Measurements from ENCODE around the gene FSCN2. TPM values are rescaled to one million over a fixed set of nuclear protein-coding genes. Genes with fewer than 3 reads are reported as not detected.

FSCN2 gene
- total RNA-seq, 3 donors from 2014 or later (not counting 1 experiment from before 2014, with no cell fraction given): 0.26 to 2.6 (median 1.0) TPM

GRCh38 chr17:81537343-81537855, 9.2 kb downstream of the FSCN2 start:
- no peak for TF ChIP-seq CTCF (IDR thresholded peaks at IDR 0.05)
- Histone ChIP-seq H3K27ac (ENCODE audit: low read length) (no peak overlapping the region), H3K27me3 (ENCODE audit: control insufficient read depth, insufficient read depth, low read length) (peaks cover 19% of the 10 kb centered on the region), H3K4me1 (ENCODE audit: control insufficient read depth, insufficient read depth, low read length) (peaks cover 39% of the 10 kb centered on the region), H3K9me3 (ENCODE audit: control insufficient read depth, insufficient read depth, low read length) (no peaks in the 10 kb centered on the region), H3K4me3 (ENCODE audit: low read length) (no peak overlapping the region), H3K36me3 (ENCODE audit: control insufficient read depth, insufficient read depth, low read length) (peaks cover 10% of the 10 kb centered on the region)
- Mint-ChIP-seq H3K27ac (no peak overlapping the region), H3K27me3 (ENCODE audit: low read depth in 2 of 2) (peaks cover 0 to 15% of the 10 kb centered on the region in 2 donors), H3K4me3 (no peak overlapping the region), H3K36me3 (no peaks in the 10 kb centered on the region), H3K9me3 (no peaks in the 10 kb centered on the region), H3K4me1 (peaks cover 0 to 12% of the 10 kb centered on the region in 2 donors)
- intact Hi-C loops (cut with micrococcal nuclease): no loop called here
- 21% methylated on average over 14 of the region's 17 CpGs for WGBS (ENCODE audit: insufficient coverage)
- ATAC-seq (peak in 2 of 3 donors; percentile 39 to 51), DNase-seq (peak in 1 of 2 donors; percentile 64)

- no peaks in the 10 kb centered on the region for H3K9me3 Mint-ChIP-seq
- 89% methylated on average over 26 of the region's 26 CpGs for WGBS (ENCODE audit: insufficient coverage)
- no peak overlapping the region for H3K27ac ChIP-seq (ENCODE audit: low read length)
- peaks cover 16% of the 10 kb centered on the region for H3K36me3 ChIP-seq (ENCODE audit: control insufficient read depth, insufficient read depth, low read length)
- H3K27ac Mint-ChIP-seq: no peak overlapping the region
- H3K9me3 ChIP-seq (ENCODE audit: control insufficient read depth, insufficient read depth, low read length): no peaks in the 10 kb centered on the region
- DNase-seq (no peak), ATAC-seq (no peak)
- intact Hi-C loops (cut with micrococcal nuclease): no loop called here
- no peak overlapping the region for H3K4me3 Mint-ChIP-seq
- H3K4me1 ChIP-seq (ENCODE audit: control insufficient read depth, insufficient read depth, low read length): peaks cover 37% of the 10 kb centered on the region
- H3K4me3 ChIP-seq (ENCODE audit: low read length): no peak overlapping the region
- H3K27me3 Mint-ChIP-seq (ENCODE audit: low read depth in 2 of 2): peaks cover 0 to 15% of the 10 kb centered on the region in 2 donors
- H3K4me1 Mint-ChIP-seq: peaks cover 0 to 12% of the 10 kb centered on the region in 2 donors
- no peak for TF ChIP-seq CTCF (IDR thresholded peaks at IDR 0.05)
- peaks cover 19% of the 10 kb centered on the region for H3K27me3 ChIP-seq (ENCODE audit: control insufficient read depth, insufficient read depth, low read length)
- no peaks in the 10 kb centered on the region for H3K36me3 Mint-ChIP-seq
Measured at GRCh38 chr17:81537856-81538555, 9.8 kb downstream of the FSCN2 start.

- WGBS (ENCODE audit: insufficient coverage): 93% methylated on average over 26 of the region's 26 CpGs
Measured at GRCh38 chr17:81538651-81539570, 10.7 kb downstream of the FSCN2 start.

More at GRCh38 chr17:81538651-81539570, 10.7 kb downstream of the FSCN2 start:
- no peak overlapping the region for H3K27ac ChIP-seq (ENCODE audit: low read length)
- peaks cover 0 to 3% of the 10 kb centered on the region in 2 donors for H3K4me1 Mint-ChIP-seq
- ATAC-seq (no peak), DNase-seq (no peak)
- H3K36me3 ChIP-seq (ENCODE audit: control insufficient read depth, insufficient read depth, low read length): peaks cover 24% of the 10 kb centered on the region
- no peak overlapping the region for H3K27ac Mint-ChIP-seq
- no peaks in the 10 kb centered on the region for H3K36me3 Mint-ChIP-seq
- peaks cover 28% of the 10 kb centered on the region for H3K4me1 ChIP-seq (ENCODE audit: control insufficient read depth, insufficient read depth, low read length)
- H3K27me3 ChIP-seq (ENCODE audit: control insufficient read depth, insufficient read depth, low read length): peaks cover 19% of the 10 kb centered on the region
- no peaks in the 10 kb centered on the region for H3K9me3 ChIP-seq (ENCODE audit: control insufficient read depth, insufficient read depth, low read length)
- no peaks in the 10 kb centered on the region for H3K9me3 Mint-ChIP-seq
- TF ChIP-seq CTCF (IDR thresholded peaks at IDR 0.05): no peak
- H3K27me3 Mint-ChIP-seq (ENCODE audit: low read depth in 2 of 2): peaks cover 0 to 15% of the 10 kb centered on the region in 2 donors
- no peak overlapping the region for H3K4me3 ChIP-seq (ENCODE audit: low read length)
- intact Hi-C loops (cut with micrococcal nuclease): no loop called here
- H3K4me3 Mint-ChIP-seq: no peak overlapping the region

Data from natural killer cell (primary cell).